Measurements from ENCODE around the gene CDC42BPB. TPM values are rescaled to one million over a fixed set of nuclear protein-coding genes. Genes with fewer than 3 reads are reported as not detected.
A peak's percentile ranks its signal among the peaks of the same experiment; 100 is the strongest.

Gene CDC42BPB
- total and polyA plus RNA-seq, 2 of the 13 experiments (the other 11 are each of a cell fraction or from before 2014, with no cell fraction given) = 19.7 to 32.3 TPM

GRCh38 chr14:103093856-103094405 lies 36.6 kb upstream of the CDC42BPB start:
- H3K27ac ChIP-seq (ENCODE audit: extremely low read length, insufficient read depth, low read length) = peak overlapping the region; percentile 84
- H3K9ac ChIP-seq (ENCODE audit: insufficient read depth, low read depth, low read length) = peak overlapping the region; percentile 83
- intact Hi-C loops (cut with micrococcal nuclease; ENCODE audit: unreplicated experiment) = no loop called here
- BruUV-seq (replicated peaks) = no TSS peak
- DNase-seq (ENCODE audit: low spot score) (no peak), FAIRE-seq (no peak), ATAC-seq (peak; percentile 25)
- POLR2A ChIA-PET = interaction anchor here (0.6 to 2.6 kb wide), 9 partner anchors 11 to 250 kb away, joined by 3 to 39 read pairs (median 3); partner anchors contain the start of gene EIF5
- 0% methylated on average over 8 of the region's 13 CpGs for WGBS (ENCODE audit: low lambda C conversion rate)
- peak overlapping the region; percentile 96 for H3K4me2 ChIP-seq (ENCODE audit: low read depth, low read length)
- peaks cover 91% of the 10 kb centered on the region for H3K4me1 ChIP-seq (ENCODE audit: insufficient read depth, low read length)
- H2AFZ ChIP-seq (ENCODE audit: low read length) = peak overlapping the region; percentile 70
- peaks cover 0 to 8% of the 10 kb centered on the region in 2 experiments; a peak in 2 of 5 replicates for H3K27me3 ChIP-seq (ENCODE audit: control insufficient read depth in 1 of 2, insufficient read depth in 2 of 2, low read length in 2 of 2)
- CTCF ChIA-PET (ENCODE audit: low intra/inter-chr PET ratio, low total read pairs) = interaction anchor here (1.1 kb wide), 1 partner anchor 48 kb away, joined by 4 read pairs; no protein-coding TSS in a partner anchor
- peaks cover 17% of the 10 kb centered on the region for H3K79me2 ChIP-seq (ENCODE audit: insufficient read depth, low read length)
- in situ Hi-C loops (cut with HindIII; ENCODE audit: extremely low pct_ligation_motif_present, low pct_unique_long_range_greater_than_20kb) = no loop called here
- H4K20me1 ChIP-seq (ENCODE audit: insufficient read depth, low read length) = no peaks in the 10 kb centered on the region
- H3K36me3 ChIP-seq (replicated peaks in 1 of 2; ENCODE audit: control insufficient read depth in 1 of 2, insufficient read depth in 2 of 2, low read length in 2 of 2) = no peaks in the 10 kb centered on the region
- no peaks in the 10 kb centered on the region for H3K9me3 ChIP-seq (ENCODE audit: low read length)
- peak overlapping the region; percentile 82 to 94 (median 86) for H3K4me3 ChIP-seq (replicated peaks in 1 of 3; ENCODE audit: insufficient read depth in 1 of 3, low read depth in 2 of 3, low read length in 3 of 3)
- TF ChIP-seq HNRNPLL (IDR thresholded peaks at IDR 0.05; ENCODE audit: low read depth, low read length, poor library complexity, severe bottlenecking) (peak; percentile 6), ZNF749 (CRISPR knock-in tag; IDR thresholded peaks at IDR 0.05; ENCODE audit: borderline replicate concordance) (0 out of 2 replicates have a peak, but pooled peaks have one; percentile 2), EP300 (IDR thresholded peaks at IDR 0.05; ENCODE audit: low read depth in 2 of 2, low read length in 2 of 2) (0 out of 4 replicates have a peak, but pooled peaks of 1 of the 2 experiments have one; percentile 33), EP300 (CRISPR knock-in tag; IDR thresholded peaks at IDR 0.05; ENCODE audit: borderline replicate concordance) (no peak), HOXD1 (CRISPR knock-in tag; IDR thresholded peaks at IDR 0.05) (0 out of 2 replicates have a peak, but pooled peaks have one; percentile 1), NCOA2 (CRISPR knock-in tag; IDR thresholded peaks at IDR 0.05) (no peak), ZNF83 (CRISPR knock-in tag; IDR thresholded peaks at IDR 0.05; ENCODE audit: borderline replicate concordance) (peak; percentile 54; the same call in 1 of the 2 replicates), SSRP1 (CRISPR knock-in tag; IDR thresholded peaks at IDR 0.05) (0 out of 2 replicates have a peak, but pooled peaks have one; percentile 9), ZFY (CRISPR knock-in tag; IDR thresholded peaks at IDR 0.05) (no peak), MED13 (CRISPR knock-in tag; IDR thresholded peaks at IDR 0.05) (0 out of 2 replicates have a peak, but pooled peaks have one; percentile 52), HNRNPL (IDR thresholded peaks at IDR 0.05; ENCODE audit: low read depth, low read length) (peak; percentile 56; the same call in 1 of the 2 replicates), XRCC5 (optimal IDR thresholded peaks at IDR 0.05; ENCODE audit: low read length) (peak; percentile 3), PHF21A (CRISPR knock-in tag; IDR thresholded peaks at IDR 0.05) (0 out of 2 replicates have a peak, but pooled peaks have one; percentile 6), POGK (CRISPR knock-in tag; conservative IDR thresholded peaks at IDR 0.05) (peak; percentile 10; the same call in 1 of the 2 replicates), ZMYM3 (CRISPR knock-in tag; IDR thresholded peaks at IDR 0.05) (no peak), NRL (CRISPR knock-in tag; IDR thresholded peaks at IDR 0.05; ENCODE audit: borderline replicate concordance) (0 out of 2 replicates have a peak, but pooled peaks have one; percentile 6), ZNF563 (CRISPR knock-in tag; IDR thresholded peaks at IDR 0.05) (peak; percentile 4; the same call in 1 of the 2 replicates), ZNF230 (CRISPR knock-in tag; IDR thresholded peaks at IDR 0.05) (0 out of 2 replicates have a peak, but pooled peaks have one; percentile 14)
- TF ChIP-seq, protein P1, sequence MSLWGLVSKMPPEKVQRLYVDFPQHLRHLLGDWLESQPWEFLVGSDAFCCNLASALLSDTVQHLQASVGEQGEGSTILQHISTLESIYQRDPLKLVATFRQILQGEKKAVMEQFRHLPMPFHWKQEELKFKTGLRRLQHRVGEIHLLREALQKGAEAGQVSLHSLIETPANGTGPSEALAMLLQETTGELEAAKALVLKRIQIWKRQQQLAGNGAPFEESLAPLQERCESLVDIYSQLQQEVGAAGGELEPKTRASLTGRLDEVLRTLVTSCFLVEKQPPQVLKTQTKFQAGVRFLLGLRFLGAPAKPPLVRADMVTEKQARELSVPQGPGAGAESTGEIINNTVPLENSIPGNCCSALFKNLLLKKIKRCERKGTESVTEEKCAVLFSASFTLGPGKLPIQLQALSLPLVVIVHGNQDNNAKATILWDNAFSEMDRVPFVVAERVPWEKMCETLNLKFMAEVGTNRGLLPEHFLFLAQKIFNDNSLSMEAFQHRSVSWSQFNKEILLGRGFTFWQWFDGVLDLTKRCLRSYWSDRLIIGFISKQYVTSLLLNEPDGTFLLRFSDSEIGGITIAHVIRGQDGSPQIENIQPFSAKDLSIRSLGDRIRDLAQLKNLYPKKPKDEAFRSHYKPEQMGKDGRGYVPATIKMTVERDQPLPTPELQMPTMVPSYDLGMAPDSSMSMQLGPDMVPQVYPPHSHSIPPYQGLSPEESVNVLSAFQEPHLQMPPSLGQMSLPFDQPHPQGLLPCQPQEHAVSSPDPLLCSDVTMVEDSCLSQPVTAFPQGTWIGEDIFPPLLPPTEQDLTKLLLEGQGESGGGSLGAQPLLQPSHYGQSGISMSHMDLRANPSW (CRISPR knock-in tag; IDR thresholded peaks at IDR 0.05; ENCODE audit: borderline replicate concordance) = 0 out of 2 replicates have a peak, but pooled peaks have one; percentile 8
- TF ChIP-seq, protein P2, sequence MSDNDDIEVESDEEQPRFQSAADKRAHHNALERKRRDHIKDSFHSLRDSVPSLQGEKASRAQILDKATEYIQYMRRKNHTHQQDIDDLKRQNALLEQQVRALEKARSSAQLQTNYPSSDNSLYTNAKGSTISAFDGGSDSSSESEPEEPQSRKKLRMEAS (IDR thresholded peaks at IDR 0.05) = no peak
